GM23338 (cell line): ENCODE results near the gene GNB1. TPM values are rescaled to one million over a fixed set of nuclear protein-coding genes. Genes with fewer than 3 reads are reported as not detected.

ENCODE experiments used
- ATAC-seq: fragments of 200-7000 bp; cut with Tn5 transposase; 3 replicates; pipeline ENCODE4 v1.9.1; 2020
- DNase-seq: peaks from one replicate; pipeline ENCODE4 v3.0.0-alpha.2; 2015; ENCODE audit warnings: low spot score
- H2AFZ ChIP-seq: fragments of 200-600 bp; sonication (generic); 2 replicates; pipeline ENCODE4 v1.8.0; 2016; ENCODE audit warnings: antibody characterized with exemption, mild to moderate bottlenecking, moderate library complexity
- H3F3A ChIP-seq: fragments of 200-600 bp; sonication (generic); replicated peaks from 2 replicates; pipeline ENCODE4 v1.8.0; 2017; ENCODE audit warnings: antibody characterized with exemption, mixed run types, low read depth
- H3K27ac ChIP-seq: fragments of 200-600 bp; sonication (generic); 2 replicates; pipeline ENCODE4 v1.6.1; 2016; ENCODE audit warnings: low read depth
- H3K27me3 ChIP-seq: fragments of 200-600 bp; sonication (generic); 2 replicates; pipeline ENCODE4 v1.8.0; 2016; ENCODE audit warnings: mild to moderate bottlenecking, mixed run types, moderate library complexity; ENCODE audit not compliant: insufficient read depth
- H3K36me3 ChIP-seq: fragments of 200-600 bp; sonication (generic); 2 replicates; pipeline ENCODE4 v1.8.0; 2016; ENCODE audit warnings: mild to moderate bottlenecking; ENCODE audit not compliant: insufficient read depth
- H3K4me1 ChIP-seq: fragments of 200-600 bp; sonication (generic); 2 replicates; pipeline ENCODE4 v1.8.0; 2016; ENCODE audit warnings: mild to moderate bottlenecking, moderate library complexity; ENCODE audit not compliant: insufficient read depth
- H3K4me2 ChIP-seq: fragments of 200-600 bp; sonication (generic); 2 replicates; pipeline ENCODE4 v1.7.1; 2017; ENCODE audit warnings: mixed run types
- H3K4me3 ChIP-seq: fragments of 200-600 bp; sonication (generic); 2 replicates; pipeline ENCODE4 v1.6.1; 2016; ENCODE audit warnings: mixed run types
- H3K79me2 ChIP-seq: fragments of 200-600 bp; sonication (generic); replicated peaks from 2 replicates; pipeline ENCODE4 v1.8.0; 2017; ENCODE audit warnings: mild to moderate bottlenecking; ENCODE audit not compliant: insufficient read depth
- H3K9me2 ChIP-seq: fragments of 200-600 bp; sonication (generic); 2 replicates; pipeline ENCODE4 v1.8.0; 2017; ENCODE audit not compliant: insufficient read depth
- H4K20me1 ChIP-seq: fragments of 200-600 bp; sonication (generic); replicated peaks from 2 replicates; pipeline ENCODE4 v1.8.0; 2017; ENCODE audit warnings: mild to moderate bottlenecking; ENCODE audit not compliant: insufficient read depth
- H3K27ac Mint-ChIP-seq: 2 replicates; pipeline ENCODE4 v1.8.0; 2020; ENCODE audit warnings: inconsistent platforms, mild to moderate bottlenecking, moderate library complexity, mixed read lengths
- H3K27me3 Mint-ChIP-seq: 3 replicates; pipeline ENCODE4 v1.8.0; 2022; ENCODE audit warnings: low read depth, mild to moderate bottlenecking, moderate library complexity, mixed read lengths, inconsistent platforms; ENCODE audit not compliant: insufficient read depth, poor library complexity
- H3K36me3 Mint-ChIP-seq: 3 replicates; pipeline ENCODE4 v1.8.0; 2021; ENCODE audit warnings: low read depth, mild to moderate bottlenecking, inconsistent platforms, moderate library complexity, mixed read lengths
- H3K4me1 Mint-ChIP-seq: 3 replicates; pipeline ENCODE4 v1.8.0; 2020; ENCODE audit warnings: mild to moderate bottlenecking, inconsistent platforms, mixed read lengths
- H3K4me3 Mint-ChIP-seq: 3 replicates; pipeline ENCODE4 v1.8.0; 2021; ENCODE audit warnings: moderate library complexity, mild to moderate bottlenecking, inconsistent platforms, mixed read lengths
- H3K9me3 Mint-ChIP-seq: 3 replicates; pipeline ENCODE4 v1.8.0; 2020; ENCODE audit warnings: moderate library complexity, mild to moderate bottlenecking, inconsistent platforms, mixed read lengths
- ETS1 ChIP-seq: IDR thresholded peaks from 2 replicates; pipeline ENCODE4 v1.6.1; 2016; ENCODE audit warnings: antibody characterized with exemption
- JUNB ChIP-seq: IDR thresholded peaks from one replicate; pipeline ENCODE4 v1.6.1; 2016; ENCODE audit warnings: antibody characterized with exemption; ENCODE audit not compliant: unreplicated experiment
- NANOG ChIP-seq: IDR thresholded peaks from 2 replicates; pipeline ENCODE4 v1.6.1; 2016; ENCODE audit warnings: antibody characterized with exemption, borderline replicate concordance
- ZNF114 ChIP-seq: fragments of 250-450 bp; sonication (Bioruptor Pico); IDR thresholded peaks from 2 replicates; pipeline ENCODE4 v1.5.0; 2020; ENCODE audit warnings: mild to moderate bottlenecking, moderate library complexity
- ZNF331 ChIP-seq: fragments of 250-450 bp; sonication (Bioruptor Pico); IDR thresholded peaks from 2 replicates; pipeline ENCODE4 v1.5.0; 2020; ENCODE audit warnings: low read depth, mild to moderate bottlenecking, moderate library complexity
- ZNF462 ChIP-seq: fragments of 250-450 bp; sonication (Bioruptor Pico); IDR thresholded peaks from 2 replicates; pipeline ENCODE4 v1.5.0; 2020; ENCODE audit warnings: mild to moderate bottlenecking, moderate library complexity
- polyA plus RNA-seq: library from polyadenylated mRNA; unstranded; fragments of >200 nt; fragmentation: Nextera tagmentation; extraction: Ambion mirVana; gene quantifications from 2 replicates; pipeline ENCODE4 v1.2.1, GENCODE V29; 2016
- total RNA-seq: library from RNA; depleted of rRNA; stranded (reverse); fragments of >200 nt; shearing (Covaris generic); gene quantifications from 2 replicates; pipeline ENCODE4 v1.2.3, GENCODE V29; 2014

The GNB1 gene
- total and polyA plus RNA-seq, 2 experiments from 2014 or later: 65.4 to 138 TPM

- H3K79me2 ChIP-seq: no peaks in the 10 kb centered on the region
- H3K36me3 Mint-ChIP-seq: no peaks in the 10 kb centered on the region; the same call in 2 of the 3 replicates
- H3K4me2 ChIP-seq: no peak overlapping the region
- H3K9me2 ChIP-seq: no peaks in the 10 kb centered on the region
- H3K27ac Mint-ChIP-seq: no peak overlapping the region
- no peaks in the 10 kb centered on the region for H3K27me3 ChIP-seq
- no peak overlapping the region; the same call in 2 of the 3 replicates for H3K4me3 Mint-ChIP-seq
- no peak overlapping the region for H3K4me3 ChIP-seq
- no peaks in the 10 kb centered on the region for H3K9me3 Mint-ChIP-seq
- no peaks in the 10 kb centered on the region for H4K20me1 ChIP-seq
- H3K4me1 Mint-ChIP-seq: peaks cover 13% of the 10 kb centered on the region
- no peak overlapping the region for H3K27ac ChIP-seq
- ATAC-seq: no peak
- no peaks in the 10 kb centered on the region; the same call in 1 of the 2 replicates for H3K4me1 ChIP-seq
- TF ChIP-seq JUNB (no peak), NANOG (no peak), ZNF462 (CRISPR knock-in tag) (no peak), ZNF114 (CRISPR knock-in tag) (no peak), ZNF331 (CRISPR knock-in tag) (no peak), ETS1 (no peak)
- H3K36me3 ChIP-seq: no peaks in the 10 kb centered on the region
- DNase-seq: no peak
- peaks cover 3% of the 10 kb centered on the region for H3F3A ChIP-seq
- no peak overlapping the region for H2AFZ ChIP-seq
- peaks cover 11% of the 10 kb centered on the region for H3K27me3 Mint-ChIP-seq
Measured at GRCh38 chr1:1903224-1903623, 12.3 kb upstream of the GNB1 start.
